Measurements from ENCODE around the gene SLC9A9.

GRCh38 chr3:143831208-143831607 is 17.1 kb downstream of the SLC9A9 start:
- TF ChIP-seq CTCF (IDR thresholded peaks at IDR 0.05; ENCODE audit: low read depth, low read length) (no peak), EZH2phosphoT487 (IDR thresholded peaks at IDR 0.05; ENCODE audit: low read depth) (no peak)
